Endothelial cell of umbilical vein (primary cell): Measurements from ENCODE around the gene ALG2. TPM values are rescaled to one million over a fixed set of nuclear protein-coding genes. Genes with fewer than 3 reads are reported as not detected.

Experiments
- BruUV-seq: library from RNA; stranded (reverse); fragments of 400-500 nt; replicated peaks from 2 replicates; lab custom pipeline; 2021; lab: Mats Ljungman, UMichigan
- CTCF ChIA-PET: fragments of 300-600, 350-600 bp; sonication (Branson Sonifier 250); formaldehyde crosslinking; loops from one replicate; lab custom pipeline; 2021; ENCODE audit warnings: antibody characterized with exemption, inconsistent platforms; lab: Charles Lee
- POLR2A ChIA-PET: fragments of 300-600, 350-600 bp; sonication (Branson Sonifier 250); formaldehyde crosslinking; loops from one replicate; lab custom pipeline; 2021; ENCODE audit warnings: antibody characterized with exemption, inconsistent platforms; lab: Charles Lee
- DNase-seq: peaks from one replicate; pipeline ENCODE4 v3.0.0-alpha.2; 2011; ENCODE audit warnings: low read depth, low spot score
- FAIRE-seq: peaks from 2 replicates; lab custom pipeline; 2011; peaks lifted over from hg19 to GRCh38; lab: Jason Lieb, UNC
- H2AFZ ChIP-seq: 2 replicates; pipeline ENCODE4 v1.6.0; 2012; ENCODE audit warnings: low read depth, low read length, control low read depth, inconsistent platforms
- H3K27ac ChIP-seq: 2 replicates; pipeline ENCODE4 v1.5.1; 2011; ENCODE audit warnings: low read depth, mild to moderate bottlenecking, control low read depth, low read length, moderate library complexity; ENCODE audit not compliant: insufficient read depth
- H3K27me3 ChIP-seq, 2 experiments: 2 replicates each; pipeline versions ENCODE4 v1.6.0 to v1.6.1; 2011; ENCODE audit warnings: low read length in 2 of 2, mixed read lengths in 1 of 2; ENCODE audit not compliant: control insufficient read depth in 2 of 2, insufficient read depth in 2 of 2
- H3K36me3 ChIP-seq, 2 experiments: 2 replicates in 1 of 2; 3 replicates in 1 of 2; pipeline ENCODE4 v1.5.1; 2011; ENCODE audit warnings: low read length in 2 of 2, mild to moderate bottlenecking in 1 of 2, moderate library complexity in 1 of 2; ENCODE audit not compliant: control insufficient read depth in 2 of 2, insufficient read depth in 2 of 2; ENCODE audit errors: extremely low read depth in 1 of 2
- H3K4me1 ChIP-seq: 3 replicates; pipeline ENCODE4 v1.5.1; 2011; ENCODE audit warnings: mild to moderate bottlenecking, low read length; ENCODE audit not compliant: control insufficient read depth, insufficient read depth; ENCODE audit errors: extremely low read depth
- H3K4me2 ChIP-seq: 2 replicates; pipeline ENCODE4 v1.6.1; 2011; ENCODE audit warnings: low read length, control low read depth, mixed read lengths; ENCODE audit not compliant: insufficient read depth
- H3K4me3 ChIP-seq, 3 experiments: fragments of 200-600 bp in 1 of 3; sonication (generic), shearing (Covaris generic) in 1 of 3; replicated peaks in 1 of 3; 2 replicates each; pipeline ENCODE4 v1.5.1; 2011 to 2016; ENCODE audit warnings: control low read depth in 3 of 3, low read length in 3 of 3, mild to moderate bottlenecking in 2 of 3, inconsistent platforms in 1 of 3, low read depth in 1 of 3, moderate library complexity in 1 of 3; ENCODE audit not compliant: insufficient read depth in 1 of 3
- H3K79me2 ChIP-seq: 2 replicates; pipeline ENCODE4 v1.6.0; 2012; ENCODE audit warnings: low read length, inconsistent platforms; ENCODE audit not compliant: control insufficient read depth, insufficient read depth
- H3K9ac ChIP-seq: replicated peaks from 2 replicates; pipeline ENCODE3; 2011; ENCODE audit warnings: low read length, control low read depth; ENCODE audit not compliant: insufficient read depth; ENCODE audit errors: extremely low read depth
- H3K9me1 ChIP-seq: replicated peaks from 3 replicates; pipeline ENCODE4 v1.6.0; 2011; ENCODE audit warnings: mild to moderate bottlenecking, low read length; ENCODE audit not compliant: control insufficient read depth, insufficient read depth; ENCODE audit errors: extremely low read depth
- H3K9me3 ChIP-seq: replicated peaks from 2 replicates; pipeline ENCODE4 v1.5.1; 2012; ENCODE audit warnings: low read length, inconsistent platforms; ENCODE audit not compliant: control insufficient read depth, insufficient read depth
- H4K20me1 ChIP-seq: replicated peaks from 2 replicates; pipeline ENCODE3; 2011; ENCODE audit warnings: mild to moderate bottlenecking, low read length; ENCODE audit not compliant: control insufficient read depth, insufficient read depth; ENCODE audit errors: extremely low read depth
- EZH2 ChIP-seq: IDR thresholded peaks from 2 replicates; pipeline ENCODE4 v1.6.1; 2012; ENCODE audit warnings: borderline replicate concordance, low read depth, mild to moderate bottlenecking, moderate library complexity, low read length, inconsistent platforms; ENCODE audit not compliant: severe bottlenecking
- FOS ChIP-seq: IDR thresholded peaks from 2 replicates; pipeline ENCODE4 v1.6.1; 2011; ENCODE audit warnings: mild to moderate bottlenecking, low read length, moderate library complexity, borderline replicate concordance; ENCODE audit not compliant: insufficient read depth
- GATA2 ChIP-seq: IDR thresholded peaks from 2 replicates; pipeline ENCODE4 v1.7.0; 2011; ENCODE audit warnings: low read depth, mild to moderate bottlenecking, moderate library complexity, mixed read lengths, low read length; ENCODE audit not compliant: insufficient read length, insufficient read depth
- JUN ChIP-seq: IDR thresholded peaks from 2 replicates; pipeline ENCODE4 v1.6.1; 2011; ENCODE audit warnings: borderline replicate concordance, low read depth; ENCODE audit not compliant: insufficient read length, insufficient read depth
- MYC ChIP-seq: IDR thresholded peaks from one replicate; pipeline ENCODE4 v1.6.1; 2011; ENCODE audit warnings: mild to moderate bottlenecking, low read depth, low read length
- POLR2A ChIP-seq: IDR thresholded peaks from 2 replicates; pipeline ENCODE4 v1.6.1; 2012; ENCODE audit warnings: low read depth, mild to moderate bottlenecking, control low read depth, low read length
- POLR2AphosphoS5 ChIP-seq: IDR thresholded peaks from 2 replicates; pipeline ENCODE4 v1.6.1; 2012; ENCODE audit warnings: low read depth, mild to moderate bottlenecking, control low read depth, low read length, moderate library complexity; ENCODE audit not compliant: insufficient read depth
- dilution Hi-C: fragments of 300-500 bp; cut with MboI; formaldehyde crosslinking; loops from one replicate; pipeline ENCODE4 v1.15.0; 2019; ENCODE audit warnings: low sequenced_read_pairs; ENCODE audit not compliant: extremely low pct_ligation_motif_present
- intact Hi-C: fragments of 100-400 bp; cut with micrococcal nuclease; formaldehyde crosslinking; loops from one replicate; pipeline ENCODE4 v1.10.0; 2022
- polyA plus RNA-seq, 4 experiments: library from polyadenylated mRNA; depleted of rRNA in 3 of 4; stranded (reverse) in 3 of 4; unstranded in 1 of 4; fragments of >200 nt; gene quantifications; 2 replicates each; pipeline versions ENCODE4 v1.2.1 to v1.2.3, GENCODE V29; 2011 to 2012; ENCODE audit warnings: missing spikeins in 1 of 4
- total RNA-seq: library from RNA; stranded (reverse); gene quantifications from 2 replicates; pipeline ENCODE4 v1.2.3, GENCODE V29; 2021
- TF ChIP-seq, protein P1 (sequence below): IDR thresholded peaks from 2 replicates; pipeline ENCODE4 v1.6.1; 2011; ENCODE audit not compliant: insufficient read depth, insufficient read length
- TF ChIP-seq, protein P2 (sequence below), 2 donors: IDR thresholded peaks; 1 replicate in 1 of 2; 2 replicates in 1 of 2; pipeline ENCODE4 v1.5.1; 2011; ENCODE audit warnings: low read length in 2 of 2, mild to moderate bottlenecking in 2 of 2, moderate library complexity in 2 of 2, control low read depth in 1 of 2, inconsistent platforms in 1 of 2, low read depth in 1 of 2; ENCODE audit not compliant: insufficient read depth in 1 of 2; ENCODE audit errors: extremely low read depth in 1 of 2

ALG2 gene
- total and polyA plus RNA-seq, 2 donors (not counting 3 experiments of a cell fraction or from before 2014, with no cell fraction given), result 32.4 to 40.7 TPM

DNA sequence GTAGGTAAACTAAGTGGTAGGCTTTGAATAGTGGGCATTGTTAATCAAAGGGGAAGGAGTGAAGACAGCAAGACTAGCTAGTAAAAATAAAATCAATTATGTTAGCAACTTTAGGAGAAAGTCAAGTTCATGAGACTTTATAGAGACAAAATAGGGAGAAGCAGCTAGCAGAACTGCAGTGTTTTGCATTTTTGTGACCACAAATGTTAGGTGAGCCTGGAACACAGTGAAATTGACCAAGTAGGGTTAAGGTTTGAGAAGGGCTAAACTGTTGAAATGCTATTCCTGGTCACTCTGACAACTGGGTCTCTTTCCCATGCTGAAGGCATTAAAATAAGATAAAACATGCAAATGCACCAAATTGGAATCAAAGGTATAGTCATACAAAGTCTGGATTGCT, 13.3 kb upstream of the ALG2 start:
- peaks cover 3 to 10% of the 10 kb centered on the region in 2 experiments for H3K36me3 ChIP-seq
- no peaks in the 10 kb centered on the region for H3K79me2 ChIP-seq
- H3K4me1 ChIP-seq, result no peaks in the 10 kb centered on the region
- intact Hi-C loops, result no loop called here
- TF ChIP-seq EZH2 (no peak), MYC (no peak), JUN (no peak), POLR2A (no peak), GATA2 (no peak), POLR2AphosphoS5 (no peak), FOS (no peak)
- TF ChIP-seq, protein P1, sequence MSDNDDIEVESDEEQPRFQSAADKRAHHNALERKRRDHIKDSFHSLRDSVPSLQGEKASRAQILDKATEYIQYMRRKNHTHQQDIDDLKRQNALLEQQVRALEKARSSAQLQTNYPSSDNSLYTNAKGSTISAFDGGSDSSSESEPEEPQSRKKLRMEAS, result no peak
- TF ChIP-seq, protein P2, sequence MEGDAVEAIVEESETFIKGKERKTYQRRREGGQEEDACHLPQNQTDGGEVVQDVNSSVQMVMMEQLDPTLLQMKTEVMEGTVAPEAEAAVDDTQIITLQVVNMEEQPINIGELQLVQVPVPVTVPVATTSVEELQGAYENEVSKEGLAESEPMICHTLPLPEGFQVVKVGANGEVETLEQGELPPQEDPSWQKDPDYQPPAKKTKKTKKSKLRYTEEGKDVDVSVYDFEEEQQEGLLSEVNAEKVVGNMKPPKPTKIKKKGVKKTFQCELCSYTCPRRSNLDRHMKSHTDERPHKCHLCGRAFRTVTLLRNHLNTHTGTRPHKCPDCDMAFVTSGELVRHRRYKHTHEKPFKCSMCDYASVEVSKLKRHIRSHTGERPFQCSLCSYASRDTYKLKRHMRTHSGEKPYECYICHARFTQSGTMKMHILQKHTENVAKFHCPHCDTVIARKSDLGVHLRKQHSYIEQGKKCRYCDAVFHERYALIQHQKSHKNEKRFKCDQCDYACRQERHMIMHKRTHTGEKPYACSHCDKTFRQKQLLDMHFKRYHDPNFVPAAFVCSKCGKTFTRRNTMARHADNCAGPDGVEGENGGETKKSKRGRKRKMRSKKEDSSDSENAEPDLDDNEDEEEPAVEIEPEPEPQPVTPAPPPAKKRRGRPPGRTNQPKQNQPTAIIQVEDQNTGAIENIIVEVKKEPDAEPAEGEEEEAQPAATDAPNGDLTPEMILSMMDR (IDR thresholded peaks at IDR 0.05; ENCODE audit: extremely low read depth in 1 of 2, insufficient read depth in 1 of 2, low read depth in 1 of 2, low read length in 2 of 2), result no peak
- no TSS peak for BruUV-seq
- no peak overlapping the region for H3K27ac ChIP-seq
- H3K9me1 ChIP-seq, result no peaks in the 10 kb centered on the region
- H4K20me1 ChIP-seq, result no peaks in the 10 kb centered on the region
- no peak for DNase-seq
- ChIA-PET CTCF (no interaction called here), POLR2A (interaction anchor here (2.7 kb wide), 1 partner anchor 13 kb away, joined by 9 read pairs; the partner anchor contains the start of genes ALG2 and SEC61B)
- no peak overlapping the region for H3K4me2 ChIP-seq
- no peak overlapping the region for H3K4me3 ChIP-seq
- FAIRE-seq, result no peak
- dilution Hi-C loops, result no loop called here
- no peaks in the 10 kb centered on the region for H3K9me3 ChIP-seq
- H2AFZ ChIP-seq, result no peak overlapping the region
- no peak overlapping the region for H3K9ac ChIP-seq
- no peaks in the 10 kb centered on the region for H3K27me3 ChIP-seq
